Smooth muscle cell (in vitro differentiated cells): Measurements from ENCODE around the gene HAGHL. TPM values are rescaled to one million over a fixed set of nuclear protein-coding genes. Genes with fewer than 3 reads are reported as not detected.

Experiments used
- DNase-seq: peaks from one replicate; lab custom pipeline; 2025; ENCODE audit not compliant: unreplicated experiment; lab: John Stamatoyannopoulos, UW
- H2AFZ ChIP-seq: fragments of 200-600 bp; sonication (generic); 2 replicates; pipeline ENCODE4 v1.6.0; 2016; ENCODE audit warnings: antibody characterized with exemption, low read depth, mild to moderate bottlenecking
- H3F3A ChIP-seq: fragments of 200-600 bp; sonication (generic); 2 replicates; pipeline ENCODE4 v1.6.0; 2017; ENCODE audit warnings: antibody characterized with exemption, low read depth
- H3K27ac ChIP-seq: fragments of 200-600 bp; sonication (generic); 2 replicates; pipeline ENCODE4 v1.5.1; 2016; ENCODE audit warnings: low read depth, mild to moderate bottlenecking
- H3K27me3 ChIP-seq: fragments of 200-600 bp; sonication (generic); 2 replicates; pipeline ENCODE4 v1.6.1; 2016; ENCODE audit warnings: low read depth, mild to moderate bottlenecking
- H3K36me3 ChIP-seq: fragments of 200-600 bp; sonication (generic); 2 replicates; pipeline ENCODE4 v1.5.1; 2016; ENCODE audit warnings: low read depth
- H3K4me1 ChIP-seq: fragments of 200-600 bp; sonication (generic); 2 replicates; pipeline ENCODE4 v1.5.1; 2016; ENCODE audit warnings: low read depth
- H3K4me2 ChIP-seq: fragments of 200-600 bp; sonication (generic); 2 replicates; pipeline ENCODE4 v1.6.0; 2016; ENCODE audit warnings: mild to moderate bottlenecking
- H3K4me3 ChIP-seq: fragments of 200-600 bp; sonication (generic); 2 replicates; pipeline ENCODE4 v1.5.1; 2016; ENCODE audit warnings: mild to moderate bottlenecking
- H3K79me2 ChIP-seq: fragments of 200-600 bp; sonication (generic); 2 replicates; pipeline ENCODE4 v1.6.0; 2016; ENCODE audit warnings: low read depth, mild to moderate bottlenecking
- H3K9ac ChIP-seq: fragments of 200-600 bp; sonication (generic); 2 replicates; pipeline ENCODE4 v1.6.0; 2016; ENCODE audit warnings: low read depth
- H3K9me3 ChIP-seq: fragments of 200-600 bp; sonication (generic); replicated peaks from 2 replicates; pipeline ENCODE4 v1.5.1; 2016; ENCODE audit warnings: low read depth
- H4K20me1 ChIP-seq: fragments of 200-600 bp; sonication (generic); 2 replicates; pipeline ENCODE4 v1.6.0; 2016; ENCODE audit warnings: low read depth
- WGBS: methylation state at CpG from one replicate; pipeline ENCODE4 v1.1.7; 2016; ENCODE audit warnings: low lambda C conversion rate; 5-methylcytosine and 5-hydroxymethylcytosine counted together
- polyA plus RNA-seq: library from polyadenylated mRNA; unstranded; fragments of >200 nt; fragmentation: Nextera tagmentation; extraction: Ambion mirVana; gene quantifications from 2 replicates; pipeline ENCODE4 v1.2.1, GENCODE V29; 2016
- total RNA-seq: library from RNA; depleted of rRNA; stranded (reverse); fragments of >200 nt; gene quantifications from 2 replicates; pipeline ENCODE4 v1.2.3, GENCODE V29; 2014
- TF ChIP-seq, protein P1 (sequence below): fragments of 200-600 bp; sonication (generic); IDR thresholded peaks from 2 replicates; pipeline ENCODE4 v1.5.1; 2017; ENCODE audit warnings: borderline replicate concordance, mild to moderate bottlenecking, antibody characterized with exemption; ENCODE audit not compliant: insufficient read depth, poor library complexity, severe bottlenecking

The HAGHL gene
- total and polyA plus RNA-seq, 2 experiments from 2014 or later: 3.2 to 23.1 TPM

DNA sequence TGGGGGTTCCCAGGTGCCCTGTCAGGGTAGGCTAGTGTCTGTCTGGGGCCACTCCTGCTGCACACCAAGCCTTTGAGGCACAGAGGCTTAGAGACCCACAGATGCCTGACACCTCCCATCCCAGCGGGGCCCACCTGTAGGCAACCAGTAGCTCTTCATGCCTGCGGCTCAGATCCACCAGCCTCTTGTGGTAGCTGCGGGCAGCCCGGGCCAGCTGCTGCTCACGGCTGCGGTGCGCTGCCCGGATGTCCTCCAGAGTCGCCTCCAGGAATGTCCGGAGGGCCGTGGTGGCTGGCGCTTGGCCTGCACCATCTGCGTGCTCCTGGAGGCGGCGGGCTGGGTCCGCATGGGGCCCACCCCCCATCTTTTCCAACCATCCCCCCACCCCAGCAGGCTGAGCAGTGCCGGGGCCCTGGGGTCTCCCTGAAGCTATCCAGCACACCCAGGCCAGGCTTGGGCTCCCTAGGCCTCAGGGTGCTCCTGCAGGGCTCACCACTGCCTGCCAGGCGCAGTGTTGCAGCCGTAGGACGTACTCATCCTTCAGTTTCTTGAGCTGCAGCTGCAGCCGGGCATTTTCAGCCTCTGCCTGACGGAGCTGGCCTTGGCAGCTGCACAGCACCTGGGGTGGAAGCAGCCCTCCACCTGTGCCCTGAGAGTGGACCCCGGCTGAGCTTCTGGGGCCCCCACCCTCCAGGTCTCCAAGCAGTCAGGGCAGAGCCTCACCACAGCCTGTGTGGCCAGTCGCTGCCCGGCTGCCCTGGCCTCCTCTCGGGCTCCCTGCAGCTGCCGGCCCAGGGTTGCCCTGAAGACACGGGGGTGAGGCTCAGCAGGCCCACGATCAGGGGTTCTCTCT lies 2.5 kb upstream of the HAGHL start:
- Histone ChIP-seq H3K9me3 (no peaks in the 10 kb centered on the region), H3K27me3 (no peaks in the 10 kb centered on the region), H3K27ac (no peak overlapping the region), H3K4me1 (peaks cover 15% of the 10 kb centered on the region), H3K9ac (no peak overlapping the region), H3K36me3 (no peaks in the 10 kb centered on the region), H2AFZ (no peak overlapping the region), H3K4me2 (no peak overlapping the region), H3K4me3 (no peak overlapping the region), H4K20me1 (peaks cover 10% of the 10 kb centered on the region), H3F3A (peaks cover 4% of the 10 kb centered on the region), H3K79me2 (no peaks in the 10 kb centered on the region)
- 92% methylated on average over 28 of the region's 29 CpGs for WGBS
- TF ChIP-seq, protein P1, sequence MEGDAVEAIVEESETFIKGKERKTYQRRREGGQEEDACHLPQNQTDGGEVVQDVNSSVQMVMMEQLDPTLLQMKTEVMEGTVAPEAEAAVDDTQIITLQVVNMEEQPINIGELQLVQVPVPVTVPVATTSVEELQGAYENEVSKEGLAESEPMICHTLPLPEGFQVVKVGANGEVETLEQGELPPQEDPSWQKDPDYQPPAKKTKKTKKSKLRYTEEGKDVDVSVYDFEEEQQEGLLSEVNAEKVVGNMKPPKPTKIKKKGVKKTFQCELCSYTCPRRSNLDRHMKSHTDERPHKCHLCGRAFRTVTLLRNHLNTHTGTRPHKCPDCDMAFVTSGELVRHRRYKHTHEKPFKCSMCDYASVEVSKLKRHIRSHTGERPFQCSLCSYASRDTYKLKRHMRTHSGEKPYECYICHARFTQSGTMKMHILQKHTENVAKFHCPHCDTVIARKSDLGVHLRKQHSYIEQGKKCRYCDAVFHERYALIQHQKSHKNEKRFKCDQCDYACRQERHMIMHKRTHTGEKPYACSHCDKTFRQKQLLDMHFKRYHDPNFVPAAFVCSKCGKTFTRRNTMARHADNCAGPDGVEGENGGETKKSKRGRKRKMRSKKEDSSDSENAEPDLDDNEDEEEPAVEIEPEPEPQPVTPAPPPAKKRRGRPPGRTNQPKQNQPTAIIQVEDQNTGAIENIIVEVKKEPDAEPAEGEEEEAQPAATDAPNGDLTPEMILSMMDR: no peak
- DNase-seq: no peak

DNA sequence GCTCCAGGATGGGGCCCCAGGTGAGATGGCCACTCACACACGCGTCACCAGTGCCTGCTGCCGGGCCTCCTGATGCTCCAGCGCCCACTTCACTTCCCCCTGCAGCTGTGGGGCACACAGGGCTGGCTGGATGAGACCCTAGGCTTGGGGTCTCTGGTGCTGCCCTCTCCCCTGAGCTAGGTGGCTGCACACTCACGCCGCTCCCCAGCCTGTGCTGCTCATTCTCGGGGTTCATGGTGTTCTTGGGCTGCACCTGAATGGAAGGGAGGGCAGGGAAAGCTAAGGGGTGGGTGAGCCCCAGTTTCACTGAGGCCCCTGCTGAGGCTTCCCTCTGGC lies 1.9 kb upstream of the HAGHL start:
- 93% methylated on average over 7 of the region's 7 CpGs for WGBS

DNA sequence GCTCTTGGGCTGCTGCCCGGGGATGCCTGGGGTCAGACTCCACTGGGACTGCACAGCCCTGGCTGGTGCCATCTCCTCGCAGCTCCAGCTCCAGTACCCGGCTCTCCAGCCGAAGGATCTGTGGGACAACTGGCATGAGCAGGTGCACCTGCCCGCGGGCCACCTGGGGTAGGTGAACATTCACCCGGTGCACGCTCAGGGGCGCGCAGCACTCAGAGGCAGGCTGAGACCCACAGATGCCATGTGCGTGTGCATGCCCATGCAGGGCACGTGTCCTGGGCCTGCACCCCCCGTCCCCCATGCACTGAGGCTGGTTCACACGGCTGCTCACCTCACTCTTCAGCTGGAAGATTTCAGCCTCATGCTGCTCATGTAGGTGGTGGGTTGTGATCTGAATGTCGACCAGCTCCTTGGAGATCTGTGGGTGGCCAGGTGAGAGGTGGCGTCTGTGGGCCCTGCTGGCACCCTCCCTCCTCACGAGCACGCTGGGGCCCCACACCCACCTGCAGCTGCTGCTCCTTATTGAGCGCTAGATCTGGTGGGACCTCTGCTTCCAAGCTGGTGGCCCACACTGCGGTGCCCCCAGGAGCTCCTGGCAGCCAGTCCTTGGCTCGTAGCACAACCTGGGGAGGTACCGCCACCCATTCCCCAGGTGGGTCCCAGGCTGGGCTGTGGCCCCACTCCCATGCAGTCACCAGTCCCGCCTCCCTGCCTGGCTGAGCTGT lies 1.3 kb upstream of the HAGHL start:
- H4K20me1 ChIP-seq: peaks cover 10% of the 10 kb centered on the region
- no peak for DNase-seq
- H2AFZ ChIP-seq: no peak overlapping the region
- no peaks in the 10 kb centered on the region for H3K36me3 ChIP-seq
- H3F3A ChIP-seq: peaks cover 4% of the 10 kb centered on the region
- no peak overlapping the region for H3K9ac ChIP-seq
- H3K4me2 ChIP-seq: no peak overlapping the region
- no peaks in the 10 kb centered on the region for H3K9me3 ChIP-seq
- H3K4me1 ChIP-seq: peaks cover 10% of the 10 kb centered on the region
- no peaks in the 10 kb centered on the region for H3K79me2 ChIP-seq
- no peaks in the 10 kb centered on the region for H3K27me3 ChIP-seq
- no peak overlapping the region for H3K27ac ChIP-seq
- WGBS: 91% methylated on average over 23 of the region's 23 CpGs
- TF ChIP-seq, protein P1: no peak
- H3K4me3 ChIP-seq: no peak overlapping the region

More for the DNA sequence above, 1.9 kb upstream of the HAGHL start:
- H2AFZ ChIP-seq: no peak overlapping the region
- no peaks in the 10 kb centered on the region for H3K9me3 ChIP-seq
- H3F3A ChIP-seq: peaks cover 4% of the 10 kb centered on the region
- no peak overlapping the region for H3K27ac ChIP-seq
- no peak overlapping the region for H3K4me2 ChIP-seq
- peaks cover 10% of the 10 kb centered on the region for H4K20me1 ChIP-seq
- H3K9ac ChIP-seq: no peak overlapping the region
- no peaks in the 10 kb centered on the region for H3K27me3 ChIP-seq
- peaks cover 12% of the 10 kb centered on the region for H3K4me1 ChIP-seq
- no peaks in the 10 kb centered on the region for H3K79me2 ChIP-seq
- TF ChIP-seq, protein P1: no peak
- DNase-seq: no peak
- H3K4me3 ChIP-seq: no peak overlapping the region
- H3K36me3 ChIP-seq: no peaks in the 10 kb centered on the region
